BE2C (cell line): Measurements from ENCODE around the gene MRFAP1.

Source experiments
- DNase-seq: peaks from one replicate; pipeline ENCODE4 v3.0.0-alpha.2; 2020
- H3K27me3 ChIP-seq: fragments of 250-450 bp; sonication (Bioruptor Pico); 2 replicates; pipeline ENCODE4 v1.5.1; 2020; ENCODE audit warnings: mild to moderate bottlenecking
- H3K36me3 ChIP-seq: fragments of 250-450 bp; sonication (Bioruptor Pico); 2 replicates; pipeline ENCODE4 v1.5.1; 2020; ENCODE audit warnings: mild to moderate bottlenecking
- H3K4me1 ChIP-seq: fragments of 250-450 bp; sonication (Bioruptor Pico); 2 replicates; pipeline ENCODE4 v1.5.1; 2020
- H3K4me3 ChIP-seq: 2 replicates; pipeline ENCODE4 v1.5.1; 2011; ENCODE audit warnings: low read depth, low read length
- H3K9me3 ChIP-seq: fragments of 250-450 bp; sonication (Bioruptor Pico); 2 replicates; pipeline ENCODE4 v1.5.1; 2020
- TF ChIP-seq, protein P1 (sequence below): IDR thresholded peaks from 2 replicates; pipeline ENCODE4 v1.5.1; 2012; ENCODE audit warnings: mild to moderate bottlenecking, low read depth, low read length

The MRFAP1 gene

DNA sequence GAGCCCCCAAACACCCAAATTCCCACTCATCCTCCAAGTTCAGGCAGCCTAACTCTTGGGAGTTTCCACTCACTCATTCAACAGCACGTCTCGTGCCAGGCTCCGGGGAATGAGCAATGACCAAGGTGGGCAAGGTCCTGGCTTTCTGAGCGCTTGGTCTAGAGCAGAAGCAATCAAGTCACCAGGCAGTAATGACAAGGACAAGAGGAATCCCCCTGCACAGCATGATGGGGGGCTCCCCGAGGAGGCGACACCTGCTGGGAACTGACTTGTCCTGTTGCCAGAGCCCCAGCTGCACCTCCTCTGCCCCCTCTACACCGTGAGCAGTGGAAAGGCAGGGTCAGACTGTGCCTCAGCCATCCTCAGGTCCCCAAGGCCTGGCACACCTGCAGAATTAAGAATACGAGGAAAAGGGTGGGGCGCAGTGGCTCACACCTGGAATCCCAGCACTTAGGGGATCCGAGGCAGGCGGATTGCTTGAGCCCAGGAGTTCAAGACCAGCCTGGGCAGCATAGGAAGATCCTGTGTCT is 25.7 kb upstream of the MRFAP1 start:
- Histone ChIP-seq H3K4me1 (no peaks in the 10 kb centered on the region), H3K9me3 (no peaks in the 10 kb centered on the region; the same call in 1 of the 2 replicates), H3K4me3 (no peak overlapping the region), H3K27me3 (no peaks in the 10 kb centered on the region), H3K36me3 (no peaks in the 10 kb centered on the region)
- TF ChIP-seq, protein P1, sequence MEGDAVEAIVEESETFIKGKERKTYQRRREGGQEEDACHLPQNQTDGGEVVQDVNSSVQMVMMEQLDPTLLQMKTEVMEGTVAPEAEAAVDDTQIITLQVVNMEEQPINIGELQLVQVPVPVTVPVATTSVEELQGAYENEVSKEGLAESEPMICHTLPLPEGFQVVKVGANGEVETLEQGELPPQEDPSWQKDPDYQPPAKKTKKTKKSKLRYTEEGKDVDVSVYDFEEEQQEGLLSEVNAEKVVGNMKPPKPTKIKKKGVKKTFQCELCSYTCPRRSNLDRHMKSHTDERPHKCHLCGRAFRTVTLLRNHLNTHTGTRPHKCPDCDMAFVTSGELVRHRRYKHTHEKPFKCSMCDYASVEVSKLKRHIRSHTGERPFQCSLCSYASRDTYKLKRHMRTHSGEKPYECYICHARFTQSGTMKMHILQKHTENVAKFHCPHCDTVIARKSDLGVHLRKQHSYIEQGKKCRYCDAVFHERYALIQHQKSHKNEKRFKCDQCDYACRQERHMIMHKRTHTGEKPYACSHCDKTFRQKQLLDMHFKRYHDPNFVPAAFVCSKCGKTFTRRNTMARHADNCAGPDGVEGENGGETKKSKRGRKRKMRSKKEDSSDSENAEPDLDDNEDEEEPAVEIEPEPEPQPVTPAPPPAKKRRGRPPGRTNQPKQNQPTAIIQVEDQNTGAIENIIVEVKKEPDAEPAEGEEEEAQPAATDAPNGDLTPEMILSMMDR, result no peak
- DNase-seq, result no peak

DNA sequence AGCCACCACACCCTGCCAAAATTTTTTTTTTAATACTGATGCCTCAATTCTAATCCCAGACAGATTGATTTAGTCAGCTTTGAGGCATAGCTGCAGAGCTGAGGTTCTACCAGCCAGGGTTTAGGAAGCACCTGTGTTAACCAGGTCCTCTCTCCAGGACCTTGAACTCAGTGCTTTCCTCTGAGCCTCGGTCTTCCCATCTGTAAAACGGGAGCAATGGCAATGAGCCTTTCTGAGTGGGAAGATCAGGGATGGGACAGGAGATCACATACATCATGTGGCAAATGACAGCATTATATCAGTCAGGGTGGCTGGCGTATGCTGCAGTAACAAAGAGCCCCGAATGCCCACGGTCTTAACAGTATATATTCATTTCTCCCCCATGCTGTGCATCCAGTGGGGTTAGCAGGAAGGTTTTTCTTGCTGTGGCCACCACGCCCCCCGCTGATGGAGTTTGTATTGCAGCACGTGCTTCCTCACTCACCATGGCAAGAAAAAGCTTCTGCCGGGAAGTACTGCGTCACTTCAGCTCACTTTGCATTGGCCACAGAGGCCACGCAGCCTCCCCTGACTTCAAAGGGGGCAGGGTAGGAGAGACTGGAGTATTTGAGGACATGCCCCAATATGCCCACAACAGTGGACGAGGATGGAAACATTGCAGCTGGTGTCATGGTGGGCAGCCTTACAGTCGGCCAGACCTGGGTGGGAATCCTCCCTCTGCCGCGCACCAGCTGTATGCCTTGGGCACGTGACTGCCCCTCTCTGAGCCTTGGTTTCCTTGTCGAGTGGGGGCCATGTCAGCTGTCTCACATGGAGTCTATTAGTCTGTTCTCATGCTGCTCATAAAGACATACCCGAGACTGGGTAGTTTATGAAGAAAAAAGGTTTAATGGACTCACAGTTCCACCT is 24.1 kb upstream of the MRFAP1 start:
- DNase-seq, result no peak
- Histone ChIP-seq H3K36me3 (no peaks in the 10 kb centered on the region), H3K9me3 (no peaks in the 10 kb centered on the region; the same call in 1 of the 2 replicates), H3K4me1 (no peaks in the 10 kb centered on the region), H3K27me3 (no peaks in the 10 kb centered on the region), H3K4me3 (no peak overlapping the region)
- TF ChIP-seq, protein P1, result no peak

DNA sequence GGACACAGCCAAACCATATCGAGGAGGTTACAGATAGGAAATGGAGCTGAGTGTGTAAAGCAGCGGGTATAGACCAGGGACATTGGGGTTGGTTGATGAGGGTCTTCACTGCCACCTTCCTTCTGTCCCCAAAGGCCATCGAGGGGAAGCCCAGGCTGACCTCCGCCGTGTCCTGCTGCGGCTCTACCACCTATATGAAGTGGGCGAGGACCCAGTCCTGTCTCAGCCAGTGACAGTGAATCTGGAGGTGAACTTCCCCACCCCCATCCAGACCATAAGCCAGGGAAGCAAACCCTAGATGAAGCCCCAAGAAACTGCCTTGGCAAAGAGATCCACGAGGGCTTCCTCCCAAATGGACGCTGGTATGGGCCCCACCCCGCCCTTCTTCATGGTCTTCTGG is 23.2 kb upstream of the MRFAP1 start:
- no peak for DNase-seq
- TF ChIP-seq, protein P1, result no peak
- Histone ChIP-seq H3K27me3 (no peaks in the 10 kb centered on the region), H3K9me3 (no peaks in the 10 kb centered on the region; the same call in 1 of the 2 replicates), H3K4me3 (no peak overlapping the region), H3K36me3 (no peaks in the 10 kb centered on the region), H3K4me1 (no peaks in the 10 kb centered on the region)

DNA sequence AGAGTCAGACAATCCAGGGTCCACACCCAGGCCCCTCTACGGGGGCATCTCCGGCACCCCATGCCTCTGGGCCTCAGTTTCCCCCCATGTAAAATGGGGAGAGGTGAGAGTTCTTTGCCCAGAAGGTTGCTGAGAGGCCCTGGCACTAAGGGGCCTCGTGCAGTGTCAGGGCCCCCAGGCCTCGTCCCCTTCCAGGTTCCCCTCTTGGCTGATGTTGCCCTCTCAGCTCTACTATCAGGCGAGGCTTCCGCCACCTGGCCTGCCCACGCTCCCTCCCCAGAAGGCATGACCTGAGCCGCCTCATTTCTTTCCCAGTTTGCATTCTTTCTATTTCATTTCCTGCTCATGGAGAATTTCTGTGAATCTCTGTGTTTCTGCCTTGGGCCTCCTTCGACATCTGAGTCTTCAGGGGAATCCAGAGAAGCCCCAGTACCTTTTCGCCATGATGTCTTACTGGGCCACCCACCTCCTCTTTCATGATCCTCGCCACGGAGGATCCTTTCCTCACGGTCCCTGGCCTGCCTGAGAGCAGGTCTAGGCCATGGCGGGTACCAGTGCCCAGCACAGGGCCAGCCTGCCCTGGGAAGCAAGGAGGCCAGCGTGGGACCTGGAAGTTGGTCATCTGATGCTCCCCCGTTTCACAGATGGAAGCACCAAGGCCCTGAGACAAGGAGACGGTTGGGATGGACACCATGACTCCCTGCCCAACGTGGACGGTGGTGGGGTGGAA is 21.9 kb upstream of the MRFAP1 start:
- Histone ChIP-seq H3K27me3 (no peaks in the 10 kb centered on the region), H3K9me3 (no peaks in the 10 kb centered on the region), H3K4me3 (no peak overlapping the region), H3K4me1 (no peaks in the 10 kb centered on the region), H3K36me3 (no peaks in the 10 kb centered on the region)
- TF ChIP-seq, protein P1, result no peak
- DNase-seq, result no peak

DNA sequence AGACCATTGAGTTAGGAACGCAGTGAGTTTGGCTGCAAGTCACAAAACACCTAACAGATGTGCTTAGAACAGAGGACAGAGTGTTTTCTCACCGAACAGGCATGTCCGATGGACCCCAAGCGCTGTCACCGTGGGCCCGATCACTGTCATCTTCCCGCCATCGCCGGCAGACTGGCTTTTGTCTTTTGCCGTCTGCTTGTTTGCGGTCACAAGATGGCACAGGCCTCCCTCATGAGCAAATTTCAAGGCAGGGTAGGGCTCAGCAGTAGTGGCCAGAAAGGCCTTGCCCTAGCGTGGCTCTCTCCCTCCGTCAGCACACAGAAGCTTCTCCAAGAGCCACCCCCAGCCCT is 21.4 kb upstream of the MRFAP1 start:
- no peaks in the 10 kb centered on the region for H3K9me3 ChIP-seq
- H3K4me3 ChIP-seq, result no peak overlapping the region
- no peak for DNase-seq
- H3K36me3 ChIP-seq, result no peaks in the 10 kb centered on the region
- no peaks in the 10 kb centered on the region for H3K27me3 ChIP-seq
- TF ChIP-seq, protein P1, result no peak
- H3K4me1 ChIP-seq, result no peaks in the 10 kb centered on the region
